ENCODE measurements around the gene RTN4R. TPM values are rescaled to one million over a fixed set of nuclear protein-coding genes. Genes with fewer than 3 reads are reported as not detected.
A peak's percentile ranks its signal among the peaks of the same experiment; 100 is the strongest.
"Not testable (repeated sequence)": the region's sequence is repeated elsewhere in the genome, so short reads cannot be mapped to it uniquely, and the experiment has no call there.

RTN4R gene
- total and polyA plus RNA-seq, 2 donors (not counting 1 experiment from before 2014, with no cell fraction given): 0.99 to 2.0 TPM

DNA sequence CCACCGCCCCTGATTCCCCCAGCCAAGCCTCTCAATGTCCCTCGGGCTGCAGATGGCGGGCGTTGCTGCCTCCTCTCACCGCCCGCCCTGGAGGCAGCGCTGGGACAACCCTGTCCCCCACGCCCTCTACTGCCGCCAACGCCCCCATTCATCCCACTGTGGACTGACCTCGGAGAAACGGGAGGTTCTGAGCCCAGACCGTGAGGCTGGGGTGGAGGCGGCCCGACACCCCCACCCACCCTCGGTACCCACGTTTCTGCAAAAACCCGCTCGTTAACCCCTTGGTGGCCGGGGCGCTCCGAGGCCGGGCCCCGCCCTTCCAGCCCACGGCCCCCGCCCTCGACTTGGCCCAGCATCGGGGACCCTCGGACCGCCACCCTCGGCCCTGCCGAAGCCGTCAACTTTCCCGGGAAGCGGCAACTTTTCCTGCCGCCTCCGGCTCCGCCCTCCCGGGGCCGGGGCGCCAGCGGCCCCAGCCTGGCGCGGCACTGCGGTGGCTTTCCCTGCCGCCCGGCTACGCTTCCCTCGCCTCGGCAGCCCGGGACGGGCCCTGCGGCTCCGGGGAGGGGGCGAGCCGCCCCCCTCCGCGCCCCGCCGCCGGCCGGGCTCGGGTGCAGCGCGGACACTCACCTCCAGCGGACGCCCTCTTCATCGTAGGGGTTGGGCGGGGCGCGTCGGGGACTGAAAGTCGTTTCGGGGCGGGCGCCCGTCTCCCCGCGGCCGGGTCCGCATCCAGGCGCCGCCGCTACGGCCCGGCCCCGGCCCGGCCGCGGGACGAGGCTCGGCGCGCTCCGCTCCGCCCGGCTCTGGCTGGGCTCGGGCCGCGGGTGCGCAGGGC lies 458 bp downstream of the RTN4R start:
- DNase-seq (ENCODE audit: low read depth in 2 of 2): no peak
- Histone ChIP-seq H3K27me3 (ENCODE audit: control insufficient read depth, insufficient read depth, low read length) (no peaks in the 10 kb centered on the region), H3K36me3 (ENCODE audit: control insufficient read depth, insufficient read depth, low read length) (no peaks in the 10 kb centered on the region), H3K4me2 (ENCODE audit: extremely low read depth, insufficient read depth, low read length) (no peak overlapping the region), H3K9ac (ENCODE audit: insufficient read depth, low read length) (no peak overlapping the region), H3K79me2 (ENCODE audit: control insufficient read depth, insufficient read depth, low read length) (no peaks in the 10 kb centered on the region), H3K9me3 (ENCODE audit: control insufficient read depth, insufficient read depth, low read depth, low read length) (no peaks in the 10 kb centered on the region), H3K27ac (ENCODE audit: insufficient read depth, low read length) (no peak overlapping the region), H3K4me1 (ENCODE audit: control insufficient read depth, extremely low read depth, insufficient read depth, low read length) (no peaks in the 10 kb centered on the region), H4K20me1 (ENCODE audit: control insufficient read depth, extremely low read depth, insufficient read depth, low read length) (no peaks in the 10 kb centered on the region), H2AFZ (ENCODE audit: low read length) (no peak overlapping the region), H3K4me3 (replicated peaks in 1 of 4; ENCODE audit: control extremely low read depth in 1 of 4, insufficient read depth in 1 of 4, low read depth in 3 of 4, low read length in 4 of 4) (peak overlapping the region in 2 of 4 experiments; percentile 14 to 25)
- TF ChIP-seq, protein P1, sequence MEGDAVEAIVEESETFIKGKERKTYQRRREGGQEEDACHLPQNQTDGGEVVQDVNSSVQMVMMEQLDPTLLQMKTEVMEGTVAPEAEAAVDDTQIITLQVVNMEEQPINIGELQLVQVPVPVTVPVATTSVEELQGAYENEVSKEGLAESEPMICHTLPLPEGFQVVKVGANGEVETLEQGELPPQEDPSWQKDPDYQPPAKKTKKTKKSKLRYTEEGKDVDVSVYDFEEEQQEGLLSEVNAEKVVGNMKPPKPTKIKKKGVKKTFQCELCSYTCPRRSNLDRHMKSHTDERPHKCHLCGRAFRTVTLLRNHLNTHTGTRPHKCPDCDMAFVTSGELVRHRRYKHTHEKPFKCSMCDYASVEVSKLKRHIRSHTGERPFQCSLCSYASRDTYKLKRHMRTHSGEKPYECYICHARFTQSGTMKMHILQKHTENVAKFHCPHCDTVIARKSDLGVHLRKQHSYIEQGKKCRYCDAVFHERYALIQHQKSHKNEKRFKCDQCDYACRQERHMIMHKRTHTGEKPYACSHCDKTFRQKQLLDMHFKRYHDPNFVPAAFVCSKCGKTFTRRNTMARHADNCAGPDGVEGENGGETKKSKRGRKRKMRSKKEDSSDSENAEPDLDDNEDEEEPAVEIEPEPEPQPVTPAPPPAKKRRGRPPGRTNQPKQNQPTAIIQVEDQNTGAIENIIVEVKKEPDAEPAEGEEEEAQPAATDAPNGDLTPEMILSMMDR (conservative IDR thresholded peaks at IDR 0.05 in 1 of 2, IDR thresholded peaks at IDR 0.05 in 1 of 2; ENCODE audit: low read depth in 1 of 2, low read length in 2 of 2): no peak
- no peak for TF ChIP-seq EZH2 (IDR thresholded peaks at IDR 0.05; ENCODE audit: low read length, missing control alignments)

DNA sequence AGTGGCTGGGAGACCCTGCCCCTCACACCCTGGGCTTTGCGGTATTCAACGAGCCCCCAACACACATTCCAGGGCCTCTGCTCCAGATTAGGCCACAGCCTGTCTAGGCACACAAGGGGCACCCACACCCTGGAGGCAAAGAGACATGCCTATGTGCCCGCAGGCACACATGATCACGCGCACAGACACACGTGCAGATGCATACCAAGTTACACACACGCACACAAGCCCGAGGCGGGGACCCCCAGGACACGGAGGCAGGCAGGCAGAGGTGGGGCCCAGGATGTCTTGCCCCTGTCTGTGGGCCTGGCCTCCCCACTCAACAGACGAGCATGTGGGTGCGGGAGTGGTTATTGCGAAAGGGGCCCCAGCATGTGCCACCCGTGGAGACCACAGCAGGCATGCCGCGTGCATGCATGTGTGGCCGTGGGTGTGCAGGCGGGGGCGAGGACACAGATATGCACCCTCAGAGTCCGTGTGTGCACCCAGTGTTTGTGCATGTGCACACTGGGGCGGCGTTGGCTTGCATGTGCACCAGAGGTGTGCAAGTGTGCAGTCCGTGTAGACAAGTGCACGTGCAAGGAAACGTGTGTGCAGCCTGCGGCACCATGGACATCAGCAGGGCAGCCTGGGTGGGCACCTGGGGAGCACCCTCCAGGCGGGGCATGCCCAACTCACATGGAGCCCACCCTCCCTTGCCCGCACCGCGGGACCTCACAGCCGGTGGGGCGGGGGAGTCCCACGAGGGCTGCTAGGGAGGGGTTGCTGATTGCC lies 1.3 kb downstream of the RTN4R start:
- H3K9me3 ChIP-seq (ENCODE audit: control insufficient read depth, insufficient read depth, low read depth, low read length); DNase-seq (ENCODE audit: low read depth in 2 of 2); H3K4me2 ChIP-seq (ENCODE audit: extremely low read depth, insufficient read depth, low read length); H3K4me3 ChIP-seq (replicated peaks in 1 of 4; ENCODE audit: control extremely low read depth in 1 of 4, insufficient read depth in 1 of 4, low read depth in 3 of 4, low read length in 4 of 4); H3K36me3 ChIP-seq (ENCODE audit: control insufficient read depth, insufficient read depth, low read length); H3K9ac ChIP-seq (ENCODE audit: insufficient read depth, low read length); H3K4me1 ChIP-seq (ENCODE audit: control insufficient read depth, extremely low read depth, insufficient read depth, low read length); H4K20me1 ChIP-seq (ENCODE audit: control insufficient read depth, extremely low read depth, insufficient read depth, low read length); H3K79me2 ChIP-seq (ENCODE audit: control insufficient read depth, insufficient read depth, low read length); H2AFZ ChIP-seq (ENCODE audit: low read length); H3K27me3 ChIP-seq (ENCODE audit: control insufficient read depth, insufficient read depth, low read length); H3K27ac ChIP-seq (ENCODE audit: insufficient read depth, low read length): not testable (repeated sequence)

GRCh38 chr22:20265772-20266666 lies 2.1 kb downstream of the RTN4R start:
- not testable (repeated sequence) for DNase-seq (ENCODE audit: low read depth in 2 of 2); H3K4me2 ChIP-seq (ENCODE audit: extremely low read depth, insufficient read depth, low read length); H3K9ac ChIP-seq (ENCODE audit: insufficient read depth, low read length); H2AFZ ChIP-seq (ENCODE audit: low read length); H3K27ac ChIP-seq (ENCODE audit: insufficient read depth, low read length); H3K9me3 ChIP-seq (ENCODE audit: control insufficient read depth, insufficient read depth, low read depth, low read length); H3K79me2 ChIP-seq (ENCODE audit: control insufficient read depth, insufficient read depth, low read length); H3K4me1 ChIP-seq (ENCODE audit: control insufficient read depth, extremely low read depth, insufficient read depth, low read length); H3K36me3 ChIP-seq (ENCODE audit: control insufficient read depth, insufficient read depth, low read length); H3K4me3 ChIP-seq (replicated peaks in 1 of 4; ENCODE audit: control extremely low read depth in 1 of 4, insufficient read depth in 1 of 4, low read depth in 3 of 4, low read length in 4 of 4); H4K20me1 ChIP-seq (ENCODE audit: control insufficient read depth, extremely low read depth, insufficient read depth, low read length); H3K27me3 ChIP-seq (ENCODE audit: control insufficient read depth, insufficient read depth, low read length)

All from fibroblast of lung (primary cell).